Astrocyte (in vitro differentiated cells and primary cell): ENCODE measurements around the gene CLEC16A. TPM values are rescaled to one million over a fixed set of nuclear protein-coding genes. Genes with fewer than 3 reads are reported as not detected.
A peak's percentile ranks its signal among the peaks of the same experiment; 100 is the strongest.

ENCODE experiments used
- DNase-seq: peaks from one replicate; pipeline ENCODE4 v3.0.0-alpha.2; 2010; ENCODE audit warnings: low read depth
- FAIRE-seq: peaks from 2 replicates; lab custom pipeline; 2011; peaks lifted over from hg19 to GRCh38; lab: Jason Lieb, UNC
- H2AFZ ChIP-seq: 2 replicates; pipeline ENCODE4 v1.6.0; 2012; ENCODE audit warnings: low read depth, low read length, inconsistent platforms
- H3K27ac ChIP-seq: 2 replicates; pipeline ENCODE4 v1.5.1; 2011; ENCODE audit warnings: low read depth, low read length, inconsistent platforms
- H3K27me3 ChIP-seq: 2 replicates; pipeline ENCODE4 v1.6.0; 2011; ENCODE audit warnings: low read length, inconsistent platforms; ENCODE audit not compliant: insufficient read depth
- H3K36me3 ChIP-seq: 2 replicates; pipeline ENCODE4 v1.5.1; 2011; ENCODE audit warnings: low read length, inconsistent platforms; ENCODE audit not compliant: insufficient read depth
- H3K4me1 ChIP-seq: 2 replicates; pipeline ENCODE4 v1.5.1; 2011; ENCODE audit warnings: low read length, inconsistent platforms; ENCODE audit not compliant: insufficient read depth
- H3K4me2 ChIP-seq: 2 replicates; pipeline ENCODE4 v1.6.0; 2012; ENCODE audit warnings: low read length, inconsistent platforms
- H3K4me3 ChIP-seq: 2 replicates; pipeline ENCODE4 v1.5.1; 2011; ENCODE audit warnings: low read depth, mild to moderate bottlenecking, low read length, inconsistent platforms; ENCODE audit not compliant: insufficient read depth
- H3K79me2 ChIP-seq: 2 replicates; pipeline ENCODE4 v1.6.0; 2012; ENCODE audit warnings: mild to moderate bottlenecking, low read length, inconsistent platforms; ENCODE audit not compliant: insufficient read depth
- H3K9ac ChIP-seq: 2 replicates; pipeline ENCODE4 v1.6.0; 2012; ENCODE audit warnings: mild to moderate bottlenecking, low read length, inconsistent platforms
- H3K9me3 ChIP-seq: 2 replicates; pipeline ENCODE4 v1.5.1; 2012; ENCODE audit warnings: low read depth, mild to moderate bottlenecking, low read length, inconsistent platforms; ENCODE audit not compliant: insufficient read depth
- H4K20me1 ChIP-seq: 2 replicates; pipeline ENCODE4 v1.6.0; 2012; ENCODE audit warnings: low read length, inconsistent platforms; ENCODE audit not compliant: insufficient read depth
- H3K27ac Mint-ChIP-seq: one replicate; pipeline ENCODE4 v1.8.0; 2021; ENCODE audit warnings: mild to moderate bottlenecking, mixed read lengths; ENCODE audit not compliant: unreplicated experiment
- H3K27me3 Mint-ChIP-seq: one replicate; pipeline ENCODE4 v1.8.0; 2021; ENCODE audit warnings: low read depth, mixed read lengths; ENCODE audit not compliant: unreplicated experiment
- H3K36me3 Mint-ChIP-seq: one replicate; pipeline ENCODE4 v1.8.0; 2021; ENCODE audit warnings: low read depth, mixed read lengths; ENCODE audit not compliant: unreplicated experiment
- H3K4me1 Mint-ChIP-seq: one replicate; pipeline ENCODE4 v1.8.0; 2021; ENCODE audit warnings: low read depth, mixed read lengths; ENCODE audit not compliant: unreplicated experiment
- H3K4me3 Mint-ChIP-seq: one replicate; pipeline ENCODE4 v1.8.0; 2021; ENCODE audit warnings: mild to moderate bottlenecking, moderate library complexity, mixed read lengths; ENCODE audit not compliant: unreplicated experiment
- H3K9me3 Mint-ChIP-seq: one replicate; pipeline ENCODE4 v1.8.0; 2021; ENCODE audit warnings: mild to moderate bottlenecking, mixed read lengths; ENCODE audit not compliant: unreplicated experiment
- CTCF ChIP-seq: IDR thresholded peaks from 2 replicates; pipeline ENCODE4 v1.5.1; 2011; ENCODE audit warnings: low read depth, mild to moderate bottlenecking, inconsistent platforms, low read length, moderate library complexity; ENCODE audit not compliant: insufficient read depth
- EZH2 ChIP-seq: IDR thresholded peaks from 2 replicates; pipeline ENCODE4 v1.6.1; 2012; ENCODE audit warnings: mild to moderate bottlenecking, low read length, inconsistent platforms; ENCODE audit not compliant: insufficient read depth
- total RNA-seq: library from RNA; stranded (reverse); gene quantifications from 2 replicates; pipeline ENCODE4 v1.2.1, GENCODE V29; 2021

Gene CLEC16A
- total RNA-seq, 1 donor from 2014 or later, result 31.7 TPM

GRCh38 chr16:11181899-11182279, 237.5 kb downstream of the CLEC16A start:
- Histone ChIP-seq H3K79me2 (no peaks in the 10 kb centered on the region), H4K20me1 (no peaks in the 10 kb centered on the region), H3K27me3 (no peaks in the 10 kb centered on the region), H2AFZ (no peak overlapping the region), H3K36me3 (no peaks in the 10 kb centered on the region), H3K27ac (no peak overlapping the region), H3K4me3 (no peak overlapping the region), H3K4me2 (no peak overlapping the region), H3K4me1 (no peaks in the 10 kb centered on the region), H3K9ac (no peak overlapping the region), H3K9me3 (no peaks in the 10 kb centered on the region)
- peaks cover 2% of the 10 kb centered on the region for H3K9me3 Mint-ChIP-seq
- H3K27me3 Mint-ChIP-seq, result peaks cover 6% of the 10 kb centered on the region
- peaks cover 8% of the 10 kb centered on the region for H3K4me1 Mint-ChIP-seq
- no peak overlapping the region for H3K27ac Mint-ChIP-seq
- peaks cover 8% of the 10 kb centered on the region for H3K36me3 Mint-ChIP-seq
- TF ChIP-seq CTCF (no peak), EZH2 (no peak)
- FAIRE-seq (no peak), DNase-seq (peak; percentile 12)
- no peak overlapping the region for H3K4me3 Mint-ChIP-seq

GRCh38 chr16:11182411-11182810, 238.0 kb downstream of the CLEC16A start:
- H3K4me3 ChIP-seq, result no peak overlapping the region
- H3K9me3 Mint-ChIP-seq, result peaks cover 2% of the 10 kb centered on the region
- no peaks in the 10 kb centered on the region for H4K20me1 ChIP-seq
- no peak overlapping the region for H3K4me2 ChIP-seq
- TF ChIP-seq CTCF (no peak), EZH2 (no peak)
- H3K36me3 ChIP-seq, result no peaks in the 10 kb centered on the region
- peaks cover 8% of the 10 kb centered on the region for H3K36me3 Mint-ChIP-seq
- no peak overlapping the region for H3K27ac ChIP-seq
- DNase-seq, result no peak
- no peaks in the 10 kb centered on the region for H3K79me2 ChIP-seq
- no peak overlapping the region for H3K4me3 Mint-ChIP-seq
- H2AFZ ChIP-seq, result no peak overlapping the region
- no peak overlapping the region for H3K9ac ChIP-seq
- no peaks in the 10 kb centered on the region for H3K4me1 ChIP-seq
- FAIRE-seq, result no peak
- H3K27ac Mint-ChIP-seq, result no peak overlapping the region
- H3K4me1 Mint-ChIP-seq, result peaks cover 8% of the 10 kb centered on the region
- peaks cover 6% of the 10 kb centered on the region for H3K27me3 Mint-ChIP-seq
- no peaks in the 10 kb centered on the region for H3K27me3 ChIP-seq
- no peaks in the 10 kb centered on the region for H3K9me3 ChIP-seq

- H3K9me3 ChIP-seq, result no peaks in the 10 kb centered on the region
Observed at GRCh38 chr16:11183035-11183812, 238.9 kb downstream of the CLEC16A start.

More at GRCh38 chr16:11183035-11183812, 238.9 kb downstream of the CLEC16A start:
- DNase-seq (no peak), FAIRE-seq (no peak)
- Mint-ChIP-seq H3K9me3 (peaks cover 2% of the 10 kb centered on the region), H3K27ac (no peak overlapping the region), H3K4me3 (no peak overlapping the region), H3K27me3 (peaks cover 9% of the 10 kb centered on the region), H3K4me1 (peaks cover 8% of the 10 kb centered on the region), H3K36me3 (peaks cover 8% of the 10 kb centered on the region)
- H3K36me3 ChIP-seq, result no peaks in the 10 kb centered on the region
- TF ChIP-seq CTCF (no peak), EZH2 (no peak)
- H4K20me1 ChIP-seq, result no peaks in the 10 kb centered on the region
- no peak overlapping the region for H3K27ac ChIP-seq
- H3K9ac ChIP-seq, result no peak overlapping the region
- H3K79me2 ChIP-seq, result no peaks in the 10 kb centered on the region
- no peaks in the 10 kb centered on the region for H3K27me3 ChIP-seq
- no peak overlapping the region for H3K4me2 ChIP-seq
- H3K4me1 ChIP-seq, result no peaks in the 10 kb centered on the region
- no peak overlapping the region for H3K4me3 ChIP-seq
- no peak overlapping the region for H2AFZ ChIP-seq
